Nephron progenitor cell (in vitro differentiated cells): ENCODE measurements around the gene PUS10.

Source experiments
- DNase-seq: peaks from one replicate; pipeline ENCODE4 v3.0.0; 2021
- H3K27ac Mint-ChIP-seq: 2 replicates; pipeline ENCODE4 v1.8.0; 2021; ENCODE audit warnings: mild to moderate bottlenecking, moderate library complexity, mixed read lengths
- H3K27me3 Mint-ChIP-seq: 2 replicates; pipeline ENCODE4 v1.8.0; 2021; ENCODE audit warnings: mild to moderate bottlenecking, low read depth, mixed read lengths; ENCODE audit not compliant: poor library complexity
- H3K36me3 Mint-ChIP-seq: 2 replicates; pipeline ENCODE4 v1.8.0; 2021; ENCODE audit warnings: low read depth, mixed read lengths
- H3K4me1 Mint-ChIP-seq: 2 replicates; pipeline ENCODE4 v1.8.0; 2021; ENCODE audit warnings: mixed read lengths
- H3K4me3 Mint-ChIP-seq: 2 replicates; pipeline ENCODE4 v1.8.0; 2021; ENCODE audit warnings: mild to moderate bottlenecking, moderate library complexity, mixed read lengths
- H3K9me3 Mint-ChIP-seq: 2 replicates; pipeline ENCODE4 v1.8.0; 2021; ENCODE audit warnings: mild to moderate bottlenecking, moderate library complexity, mixed read lengths
- CTCF ChIP-seq: fragments of 200-600 bp; sonication (generic); IDR thresholded peaks from 2 replicates; pipeline ENCODE4 v1.5.0; 2021; ENCODE audit warnings: antibody characterized with exemption

The PUS10 gene

GRCh38 chr2:60947056-60947455, 71.0 kb downstream of the PUS10 start:
- Mint-ChIP-seq H3K27ac (no peak overlapping the region), H3K9me3 (peaks cover 21% of the 10 kb centered on the region), H3K27me3 (no peaks in the 10 kb centered on the region), H3K4me1 (no peaks in the 10 kb centered on the region), H3K4me3 (no peak overlapping the region), H3K36me3 (peaks cover 42% of the 10 kb centered on the region)
- no peak for DNase-seq
- TF ChIP-seq CTCF, result no peak

GRCh38 chr2:60945341-60945740, 72.7 kb downstream of the PUS10 start:
- no peak overlapping the region for H3K27ac Mint-ChIP-seq
- H3K9me3 Mint-ChIP-seq, result peaks cover 6% of the 10 kb centered on the region
- no peak for DNase-seq
- H3K4me1 Mint-ChIP-seq, result no peaks in the 10 kb centered on the region
- no peak overlapping the region for H3K4me3 Mint-ChIP-seq
- no peak for TF ChIP-seq CTCF
- no peaks in the 10 kb centered on the region for H3K27me3 Mint-ChIP-seq
- peaks cover 26% of the 10 kb centered on the region for H3K36me3 Mint-ChIP-seq

GRCh38 chr2:60939622-60940021, 78.4 kb downstream of the PUS10 start:
- Mint-ChIP-seq H3K27me3 (peaks cover 5% of the 10 kb centered on the region), H3K36me3 (peaks cover 25% of the 10 kb centered on the region), H3K9me3 (no peaks in the 10 kb centered on the region), H3K27ac (no peak overlapping the region), H3K4me1 (no peaks in the 10 kb centered on the region), H3K4me3 (no peak overlapping the region)
- DNase-seq, result no peak
- TF ChIP-seq CTCF, result no peak

- TF ChIP-seq CTCF, result no peak
- no peak overlapping the region for H3K4me3 Mint-ChIP-seq
- no peaks in the 10 kb centered on the region for H3K9me3 Mint-ChIP-seq
- H3K27ac Mint-ChIP-seq, result peak overlapping the region; percentile 33
- H3K27me3 Mint-ChIP-seq, result peaks cover 5% of the 10 kb centered on the region
- H3K36me3 Mint-ChIP-seq, result peaks cover 25% of the 10 kb centered on the region
- H3K4me1 Mint-ChIP-seq, result no peaks in the 10 kb centered on the region
- no peak for DNase-seq
These were observed 79.8 kb downstream of the PUS10 start for GRCh38 chr2:60938301-60938700.

- Mint-ChIP-seq H3K4me1 (no peaks in the 10 kb centered on the region), H3K27me3 (peaks cover 5% of the 10 kb centered on the region), H3K9me3 (peaks cover 3% of the 10 kb centered on the region), H3K36me3 (peaks cover 34% of the 10 kb centered on the region), H3K27ac (no peak overlapping the region), H3K4me3 (no peak overlapping the region)
- no peak for DNase-seq
- no peak for TF ChIP-seq CTCF
These were observed 81.3 kb downstream of the PUS10 start for GRCh38 chr2:60936757-60937156.

GRCh38 chr2:60934165-60934722, 83.8 kb downstream of the PUS10 start:
- Mint-ChIP-seq H3K4me1 (no peaks in the 10 kb centered on the region), H3K4me3 (no peak overlapping the region), H3K27ac (no peak overlapping the region), H3K9me3 (peaks cover 3% of the 10 kb centered on the region), H3K27me3 (peaks cover 5% of the 10 kb centered on the region), H3K36me3 (peaks cover 37% of the 10 kb centered on the region)
- DNase-seq, result no peak
- no peak for TF ChIP-seq CTCF
